Mesenteric fat pad (tissue), 1 donor: ENCODE measurements around the gene COQ5. TPM values are rescaled to one million over a fixed set of nuclear protein-coding genes. Genes with fewer than 3 reads are reported as not detected.

Experiments used
- DNase-seq: peaks from one replicate; pipeline ENCODE4 v3.0.0-alpha.2; 2020; ENCODE audit warnings: low spot score
- total RNA-seq: library from RNA; stranded (reverse); fragmentation: NEBNext Ultra II Directional; extraction: Animal tissue kit (Norgen Biotek cat#: 25700); gene quantifications from one replicate; pipeline ENCODE4 v1.2.1, GENCODE V29; 2021
- donor health status: DM: yes; HTN: yes; CAD: no.

COQ5 gene
- total RNA-seq, 1 donor from 2014 or later, result 23.3 TPM

DNA sequence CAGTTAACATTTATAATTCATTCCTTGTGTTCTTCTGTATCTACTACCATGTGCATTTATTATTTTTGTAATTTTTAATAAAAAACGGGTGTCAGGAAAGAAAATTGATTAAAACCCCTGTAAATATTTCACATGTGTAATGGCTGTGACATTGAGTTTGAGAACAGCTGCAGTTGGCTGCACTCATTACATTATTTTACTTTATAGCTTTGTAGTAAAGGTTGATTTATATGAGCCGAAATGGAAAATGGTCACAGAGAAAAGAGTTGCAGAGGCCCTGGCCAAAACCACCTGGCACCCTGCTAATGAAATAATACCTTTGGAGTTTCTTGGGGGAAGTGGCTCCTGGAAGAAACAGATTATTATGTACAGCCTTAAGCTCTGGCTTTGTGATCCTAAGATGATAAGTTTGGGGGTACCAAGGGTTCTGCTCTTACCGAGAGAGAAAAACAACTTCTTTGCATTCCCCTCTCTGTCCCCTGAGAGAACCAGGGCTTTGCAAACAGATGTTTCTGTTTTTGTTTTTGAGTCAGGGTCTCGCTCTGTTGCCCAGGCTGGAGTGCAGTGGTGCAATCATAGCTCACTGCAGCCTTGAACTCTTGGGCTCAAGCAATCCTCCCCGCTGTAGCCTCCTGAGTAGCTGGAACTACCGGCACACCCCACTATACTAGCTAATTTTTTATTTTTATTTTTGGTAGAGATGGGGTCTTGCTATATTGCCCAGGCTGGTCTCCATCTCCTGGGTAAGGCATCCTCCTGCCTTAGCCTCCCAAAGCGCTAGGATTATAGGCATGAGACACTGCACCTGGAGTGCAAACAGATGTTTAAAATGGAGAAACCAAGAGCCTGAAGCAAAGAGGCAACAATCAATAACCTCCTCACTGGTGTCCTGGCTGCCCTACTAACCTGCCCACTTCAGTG is 42.7 kb downstream of the COQ5 start:
- DNase-seq, result no peak

DNA sequence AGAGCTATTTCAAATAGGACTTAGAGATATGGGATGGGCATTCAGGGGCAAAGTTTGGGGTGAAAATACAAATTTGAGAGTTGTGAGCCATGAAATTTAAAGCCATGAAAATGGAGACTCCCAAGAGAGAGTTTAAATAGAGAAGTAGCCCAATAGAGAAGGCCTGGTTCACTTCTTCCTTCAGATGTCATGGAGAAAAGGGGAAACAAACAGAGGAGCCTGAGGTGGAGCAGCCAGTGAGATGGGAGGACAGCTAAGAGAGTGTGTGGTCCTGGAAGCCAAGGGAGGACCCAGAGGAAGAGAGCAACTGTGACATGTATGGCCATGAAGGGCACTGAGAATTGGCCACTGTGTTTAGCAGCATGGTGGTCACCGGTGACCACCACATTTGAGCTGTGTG is 45.3 kb downstream of the COQ5 start:
- no peak for DNase-seq

DNA sequence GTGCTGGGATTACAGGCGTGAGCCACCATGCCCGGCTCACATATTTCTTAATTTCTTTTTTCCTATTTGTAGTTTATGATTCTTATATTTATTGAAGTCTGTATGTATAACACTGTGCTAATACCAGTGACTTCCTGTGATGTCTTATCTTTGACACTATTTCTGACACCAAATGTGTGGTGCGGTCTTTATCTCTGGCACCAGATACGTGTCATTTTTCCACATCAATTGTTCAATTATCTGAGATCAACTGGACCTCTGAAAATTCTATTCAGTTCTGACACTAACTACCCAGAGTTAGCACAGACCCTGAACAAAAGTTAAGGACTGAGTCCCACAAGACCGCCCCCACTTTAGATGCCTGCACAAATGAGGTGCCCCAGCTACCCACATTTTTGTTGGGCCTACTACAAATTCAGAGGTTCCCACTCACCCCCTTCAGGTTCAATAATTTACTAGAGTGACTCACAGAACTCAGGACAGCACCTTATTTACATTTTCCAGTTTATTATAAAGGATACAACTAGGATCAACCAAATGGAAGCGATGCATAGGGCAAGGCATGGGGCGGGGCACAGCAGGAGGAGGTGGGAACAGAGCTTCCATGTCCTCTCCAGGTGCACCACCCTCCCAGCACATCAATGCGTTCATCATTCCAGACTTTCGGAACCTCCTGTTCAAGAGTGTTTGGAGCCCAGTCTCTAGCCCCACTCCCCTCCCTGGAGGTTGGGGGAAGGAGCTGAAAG is 47.8 kb downstream of the COQ5 start:
- DNase-seq, result no peak

DNA sequence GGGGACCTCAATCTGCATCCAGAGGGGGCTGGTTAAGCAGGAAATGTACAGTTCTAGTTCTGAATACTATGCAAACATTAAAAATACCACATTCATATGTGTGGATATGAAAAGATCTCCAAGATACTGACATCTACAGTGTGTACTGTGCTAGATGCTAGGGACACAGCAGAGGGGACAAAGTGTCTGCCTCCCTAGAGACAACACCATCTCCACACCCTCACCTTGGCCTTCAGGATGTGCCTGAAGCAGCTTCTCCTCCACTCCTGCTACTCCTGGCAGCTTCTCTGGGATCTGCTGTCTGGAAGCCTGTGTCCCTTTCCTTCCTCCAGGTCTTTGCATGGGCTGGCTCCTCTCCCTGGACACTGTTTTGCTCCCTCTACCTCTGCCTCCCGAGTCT is 48.7 kb downstream of the COQ5 start:
- no peak for DNase-seq

DNA sequence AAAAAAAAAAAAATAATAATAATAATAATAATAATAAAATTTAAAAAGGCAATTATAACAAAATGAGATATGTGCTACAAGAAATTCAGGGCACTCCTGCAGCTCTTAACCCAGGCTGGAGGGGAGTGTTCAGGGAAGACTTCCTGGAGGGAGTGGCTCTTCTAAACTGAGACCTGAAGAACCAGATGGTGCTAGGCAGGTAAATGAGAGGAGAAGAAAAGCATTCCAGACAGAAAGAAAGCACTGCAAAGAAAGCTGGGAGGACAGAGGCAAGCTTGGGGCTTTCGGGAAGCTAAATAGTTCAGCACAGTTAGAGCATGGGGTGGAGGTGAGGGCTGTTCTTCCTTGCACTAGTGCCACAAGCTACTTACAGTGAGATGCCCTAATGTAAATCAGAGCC is 49.5 kb downstream of the COQ5 start:
- no peak for DNase-seq

DNA sequence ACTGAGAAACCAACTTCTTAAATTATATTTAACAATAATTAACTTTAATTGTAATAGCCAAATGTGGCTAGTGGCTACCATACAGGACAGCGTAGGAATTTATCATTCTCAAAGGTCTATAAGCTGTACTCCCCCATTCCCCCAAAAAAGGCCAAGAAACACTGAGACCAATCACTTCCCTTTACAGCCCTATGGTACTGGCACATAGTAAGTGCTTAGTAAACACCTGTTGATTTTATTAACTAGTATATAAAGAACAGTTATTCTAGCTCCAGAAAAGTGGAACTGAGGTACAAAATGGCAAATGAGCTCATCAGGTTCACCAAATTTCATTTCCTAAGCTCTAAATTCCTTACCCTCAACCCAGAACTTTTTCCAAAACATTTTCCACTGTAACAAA is 53.3 kb downstream of the COQ5 start:
- no peak for DNase-seq

DNA sequence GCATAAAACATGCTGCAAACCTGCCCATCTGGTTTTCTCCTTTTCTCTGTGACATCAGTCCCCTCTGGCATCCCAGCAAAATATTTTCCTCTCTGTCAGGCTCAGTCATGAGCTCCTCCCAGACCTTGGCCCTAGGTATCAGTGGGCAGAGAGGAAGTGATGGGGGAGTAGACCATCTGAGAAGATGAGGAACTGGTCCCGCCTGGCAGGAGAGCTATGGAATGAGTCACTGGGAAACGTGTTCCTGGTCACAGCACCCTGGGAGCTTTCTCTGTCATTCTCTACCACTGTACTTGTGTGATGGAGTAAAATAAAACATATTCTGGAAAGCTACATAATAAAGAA is 54.4 kb downstream of the COQ5 start:
- no peak for DNase-seq

DNA sequence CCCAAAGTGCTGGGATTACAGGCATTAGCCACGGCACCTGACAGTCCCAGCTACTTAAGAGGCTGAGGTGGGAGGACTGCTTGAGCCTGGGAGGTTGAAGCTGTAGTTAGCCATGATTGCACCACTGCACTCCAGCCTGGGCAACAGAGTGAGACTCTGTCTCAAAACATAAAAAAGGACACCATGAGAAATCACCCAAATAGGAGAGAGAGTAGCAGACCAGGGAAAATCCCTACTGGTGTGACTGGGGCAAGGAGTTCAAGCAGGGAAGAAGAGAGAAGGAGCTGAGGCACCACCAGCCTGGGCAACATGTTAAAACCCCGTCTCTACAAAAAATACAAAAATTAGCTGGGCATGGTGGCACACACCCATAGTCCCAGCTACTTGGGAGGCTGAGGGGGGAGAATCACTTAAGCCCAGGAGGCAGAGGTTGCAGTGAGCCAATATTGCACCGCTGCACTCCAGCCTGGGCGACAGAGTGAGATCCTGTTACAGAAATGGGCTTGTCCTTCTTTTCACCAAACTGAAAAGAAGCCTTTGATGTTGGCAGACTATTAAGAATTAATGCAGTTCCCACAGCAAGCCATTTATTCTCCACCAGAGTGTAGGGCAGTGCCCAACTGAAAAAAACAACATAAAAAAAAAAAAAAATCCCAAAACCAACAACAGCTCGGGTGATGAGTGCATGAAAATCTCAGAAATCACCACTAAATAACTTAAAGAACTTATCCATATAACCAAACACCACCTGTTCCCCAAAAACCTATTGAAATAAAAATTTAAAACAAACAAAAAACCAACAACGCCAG is 54.9 kb downstream of the COQ5 start:
- no peak for DNase-seq

DNA sequence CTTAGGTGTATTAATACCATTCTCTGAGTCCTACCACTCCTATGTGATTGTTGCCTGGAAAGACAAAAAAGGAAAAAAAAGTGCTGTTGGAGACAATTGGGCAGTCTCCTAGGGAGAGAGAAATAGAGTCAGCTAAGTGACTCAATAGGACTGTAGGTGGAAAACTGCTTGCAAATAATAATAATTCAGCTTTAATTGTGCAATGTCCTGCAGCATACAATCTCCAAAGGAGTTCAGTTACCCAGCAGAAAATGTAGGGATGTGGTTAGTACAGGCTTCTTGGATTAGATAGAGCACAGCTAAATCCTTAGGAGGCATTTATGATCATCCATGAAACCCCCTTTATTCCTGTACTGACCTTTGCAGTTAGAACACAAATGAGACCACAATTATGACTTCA is 56.4 kb downstream of the COQ5 start:
- DNase-seq, result no peak

DNA sequence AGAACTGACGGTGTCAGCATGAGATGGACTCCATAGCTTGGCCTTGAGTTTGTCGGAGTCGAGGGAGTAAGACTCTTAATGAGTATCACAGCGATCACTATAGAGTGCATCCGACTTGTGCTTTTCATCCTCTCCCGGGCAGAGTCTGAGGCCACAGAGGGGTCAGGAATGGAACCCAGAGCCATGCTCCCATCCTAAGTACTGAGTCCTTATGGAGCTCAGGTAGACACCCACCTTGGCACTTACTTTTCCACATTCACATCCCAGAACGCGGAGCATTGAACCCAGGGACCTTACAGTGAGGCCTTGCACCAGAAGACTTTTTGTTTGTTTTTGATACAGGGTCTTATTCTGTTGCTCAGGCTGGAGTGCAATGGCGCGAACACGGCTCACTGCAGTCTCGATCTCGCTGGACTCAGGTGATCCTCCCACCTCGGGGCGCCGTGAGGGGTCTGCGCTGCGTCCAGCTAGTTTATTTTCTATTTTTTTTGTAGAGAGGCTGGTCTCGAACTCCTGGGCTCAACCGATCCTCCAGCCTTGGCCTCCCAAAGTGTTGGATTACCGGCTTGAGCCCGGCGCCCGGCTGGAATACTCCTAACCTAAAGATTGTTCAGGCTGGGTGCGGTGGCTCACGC is 58.7 kb downstream of the COQ5 start:
- no peak for DNase-seq

DNA sequence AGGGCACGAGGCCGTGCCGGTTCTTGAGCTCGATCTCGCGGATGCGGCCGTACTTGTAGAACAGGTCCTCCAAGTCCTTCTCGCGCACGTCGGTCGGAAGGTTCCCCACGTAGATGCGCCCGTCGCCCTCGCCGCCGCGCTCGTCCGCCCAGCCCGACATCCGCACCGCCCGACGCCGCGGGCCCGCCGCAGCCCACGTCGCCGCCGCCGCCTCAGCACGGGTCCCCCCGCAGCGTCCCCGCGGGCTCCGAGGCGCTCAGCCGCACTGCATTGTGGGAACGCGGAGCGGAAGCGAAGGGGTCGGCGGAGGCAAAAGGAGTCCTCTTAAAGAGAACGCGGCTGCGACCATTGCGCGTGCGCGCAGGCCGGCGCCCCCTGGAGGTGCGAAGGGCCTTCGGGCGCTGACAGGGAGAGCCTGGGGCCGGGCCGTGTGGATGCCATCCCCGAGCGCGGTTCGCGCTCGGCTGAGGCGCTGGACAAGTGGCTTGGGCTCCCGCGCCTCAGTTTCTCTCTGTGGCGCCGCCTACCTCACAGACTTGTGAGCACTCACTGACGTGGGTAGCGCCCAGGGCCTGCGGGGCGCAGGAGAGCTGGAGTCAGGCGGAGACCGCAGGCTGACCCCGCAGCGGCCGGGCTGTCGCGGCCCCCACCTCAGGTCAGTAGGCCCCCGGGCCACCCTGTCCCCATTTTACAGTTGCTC is 59.4 kb downstream of the COQ5 start, which contains the start of gene SRSF9:
Gene SRSF9 (minus strand): TSS at position 299 of the 700 bp plus-strand sequence. CDS start 139 bp downstream, at position 160.
- peak; percentile 99 for DNase-seq

DNA sequence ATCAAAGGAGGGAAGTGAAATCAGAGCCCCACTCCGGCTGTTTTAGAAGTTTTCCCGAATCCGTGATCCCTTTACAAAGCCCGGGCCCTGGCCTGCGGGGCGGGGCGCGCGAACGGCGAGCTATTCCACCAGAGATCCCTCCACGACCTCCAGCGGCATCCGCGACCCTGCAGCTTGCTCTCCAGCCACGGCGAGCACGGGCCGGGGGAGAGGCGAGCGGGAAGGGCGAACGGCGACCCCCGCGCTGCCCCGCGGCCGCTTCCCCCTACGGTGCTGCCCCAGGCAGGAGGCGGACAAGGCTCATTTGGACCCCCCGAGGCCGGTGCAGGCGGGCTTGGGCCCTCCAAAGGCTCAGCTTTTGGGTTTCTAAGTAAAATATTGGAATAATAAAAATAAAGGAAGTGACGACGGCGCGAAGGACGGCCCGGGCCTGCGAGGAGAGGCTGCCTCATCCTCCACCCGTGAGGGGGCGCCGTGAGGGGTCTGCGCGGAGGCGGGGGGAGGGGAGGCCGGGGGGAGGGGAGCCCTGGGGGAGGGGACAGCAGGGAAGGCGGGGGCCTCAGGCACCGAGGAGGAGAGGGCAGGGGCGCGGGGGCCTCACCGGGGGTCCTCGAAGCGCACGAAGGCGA is 60.0 kb downstream of the COQ5 start:
- DNase-seq, result no peak

DNA sequence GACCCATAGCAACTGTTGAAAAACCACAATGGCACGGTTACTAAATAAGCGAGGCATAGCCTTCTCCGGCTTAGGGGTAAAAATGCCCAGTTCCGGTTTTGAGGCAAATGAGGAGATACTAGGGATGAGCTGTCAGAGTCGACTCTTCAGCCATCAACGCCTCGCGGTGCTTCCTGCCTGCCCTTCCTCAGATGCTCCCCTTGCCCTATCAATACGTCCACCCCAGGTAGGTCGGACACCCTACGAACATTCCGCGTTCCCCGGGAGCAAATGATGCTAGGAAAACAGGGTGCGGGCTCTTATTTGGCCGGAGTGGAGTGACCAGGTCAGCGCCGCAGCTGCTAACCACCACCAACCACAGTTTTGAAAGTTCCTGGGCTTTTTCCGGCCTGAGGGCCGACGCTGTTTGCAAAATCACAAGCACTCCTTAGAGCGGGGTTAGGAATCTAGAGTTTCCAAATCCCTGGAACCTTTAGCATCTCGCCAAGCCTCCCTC is 60.6 kb downstream of the COQ5 start:
- no peak for DNase-seq

DNA sequence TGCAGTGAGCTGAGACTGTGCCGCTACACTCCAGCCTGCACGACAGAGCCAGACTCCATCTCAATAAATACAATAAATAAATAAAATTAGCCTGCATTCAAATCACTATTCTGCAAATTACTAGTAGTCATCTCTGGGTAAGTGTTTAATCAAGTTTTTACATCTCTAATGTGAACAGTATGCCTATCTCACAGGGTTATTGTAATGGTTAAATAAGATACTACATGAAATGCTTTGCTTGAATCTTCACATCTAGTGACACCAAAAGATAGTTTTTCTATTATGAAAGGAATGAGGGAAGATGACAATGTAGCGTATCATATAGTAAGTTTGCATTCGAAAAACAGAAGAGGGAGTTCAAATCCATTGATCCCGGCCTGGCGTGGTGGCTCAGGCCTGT is 61.5 kb downstream of the COQ5 start:
- peak; percentile 28 for DNase-seq

DNA sequence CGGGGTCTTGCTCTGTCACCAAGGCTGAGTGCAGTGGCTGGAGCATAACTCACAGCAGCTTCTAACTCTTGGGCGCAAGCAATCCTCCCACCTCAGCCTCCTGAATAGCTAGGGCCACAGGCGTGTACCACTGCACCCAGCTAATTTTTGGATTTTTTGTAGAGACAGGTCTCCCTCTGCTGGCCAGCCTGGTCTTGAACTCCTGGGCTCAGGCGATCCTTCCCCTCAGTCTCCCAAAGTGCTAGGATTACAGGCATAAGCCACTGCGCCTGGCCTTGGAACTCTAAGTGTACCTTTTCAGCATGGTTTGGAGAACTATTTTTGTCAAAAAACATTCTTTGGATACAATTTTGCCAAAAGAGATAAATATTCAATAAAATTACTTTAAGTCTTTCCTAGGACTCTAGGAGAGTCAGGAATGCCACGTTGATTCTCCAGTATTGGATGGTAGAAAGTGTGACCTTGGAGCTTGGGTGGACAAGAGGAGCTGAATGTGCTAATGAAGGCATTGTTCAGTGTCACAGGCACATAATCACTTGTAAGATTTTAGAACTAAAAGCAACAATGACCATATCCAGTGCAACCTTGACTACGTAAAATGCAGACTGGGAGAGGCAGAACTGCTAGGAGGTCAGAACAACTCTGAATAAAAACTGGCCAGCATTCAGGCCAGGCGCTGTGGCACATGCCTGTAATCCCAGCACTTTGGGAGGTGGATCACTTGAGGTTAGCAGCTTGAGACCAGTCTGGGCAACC is 62.2 kb downstream of the COQ5 start:
- peak; percentile 39 for DNase-seq

DNA sequence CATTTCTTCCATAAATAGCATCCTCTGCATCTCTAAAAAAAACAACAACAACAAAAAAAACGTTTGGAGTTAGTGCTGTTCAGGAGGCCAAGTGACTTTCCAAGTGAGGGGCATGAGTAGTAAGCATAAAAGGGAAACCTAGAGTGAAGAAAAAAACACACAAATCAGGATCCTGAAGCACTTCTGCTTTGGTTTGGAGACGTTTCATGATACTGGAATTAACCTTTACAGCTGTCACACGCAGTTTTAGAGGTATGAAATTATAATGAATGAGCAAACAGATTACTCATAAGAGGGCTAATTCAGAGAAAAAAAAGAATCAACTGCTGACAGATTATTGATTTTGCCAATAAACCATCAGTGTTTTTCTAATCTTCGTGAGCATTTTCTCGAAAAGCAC is 63.2 kb downstream of the COQ5 start:
- DNase-seq, result no peak

DNA sequence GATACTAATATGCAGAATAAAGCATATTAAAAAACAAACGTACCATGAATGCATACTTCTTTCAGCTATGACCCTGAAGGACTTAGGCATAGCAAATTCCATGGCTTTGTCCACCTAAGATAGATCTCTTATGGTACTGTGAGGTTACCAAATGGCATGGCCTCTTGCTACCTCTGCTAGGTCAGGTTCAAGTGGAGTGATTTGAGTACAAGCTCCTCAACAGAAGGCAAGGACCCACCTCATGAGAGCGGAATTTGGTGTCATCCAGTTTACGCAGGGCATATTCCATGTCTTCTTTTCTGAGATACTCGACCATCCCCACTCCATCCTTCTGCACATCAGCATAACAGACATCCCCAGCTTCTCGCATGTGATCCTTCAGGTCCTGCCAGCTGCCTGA is 65.2 kb downstream of the COQ5 start:
- DNase-seq, result no peak

DNA sequence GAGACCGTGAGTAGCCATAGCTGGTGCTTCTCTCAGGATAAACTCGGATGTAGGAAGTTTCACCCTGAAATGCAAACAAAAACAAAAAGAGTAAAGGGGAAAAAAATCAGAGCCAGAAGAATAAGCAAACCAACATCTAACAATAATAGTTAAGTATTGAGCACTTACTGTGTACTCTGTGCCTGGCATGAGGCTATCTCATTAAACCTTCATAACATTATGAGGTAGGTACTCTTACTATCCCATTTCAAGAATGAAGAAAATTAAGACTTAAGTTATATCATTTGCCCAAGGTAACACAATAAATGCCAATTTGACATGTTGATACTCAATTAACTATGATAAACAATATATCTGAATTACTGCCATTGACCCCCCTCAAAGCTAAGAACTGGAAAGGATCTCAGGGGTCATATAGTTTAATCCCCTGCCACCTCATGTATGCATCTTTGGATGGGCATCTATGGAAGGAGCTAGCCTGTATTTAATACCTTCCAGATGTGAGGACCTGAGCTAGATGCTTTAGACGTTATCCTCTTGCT is 66.8 kb downstream of the COQ5 start:
- no peak for DNase-seq

DNA sequence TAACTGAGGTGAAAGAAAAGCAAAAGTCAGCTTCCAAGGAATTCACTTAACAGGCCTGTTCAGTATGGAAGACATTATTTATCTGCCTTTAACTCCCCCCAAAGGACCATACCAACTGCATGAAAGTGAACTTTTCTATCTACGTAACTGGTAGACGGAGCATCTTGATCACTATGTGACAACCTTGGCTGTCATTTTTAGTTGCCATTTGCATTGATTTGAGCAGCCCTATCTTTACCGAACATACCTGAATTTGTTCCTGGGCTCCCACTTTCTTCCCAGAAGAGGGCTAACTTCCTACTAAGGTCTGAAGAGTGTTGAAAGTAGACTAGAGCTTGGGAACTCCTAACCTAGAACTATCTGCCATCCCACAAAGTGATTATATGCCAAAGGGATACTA is 68.8 kb downstream of the COQ5 start:
- DNase-seq, result no peak
